GM21825 (cell line): ENCODE data around the gene TBC1D30.

Experiments used
- ATAC-seq: cut with Tn5 transposase; IDR thresholded peaks from one replicate; pipeline ENCODE4 v1.9.1; 2021; ENCODE audit warnings: mild to moderate bottlenecking, moderate library complexity; ENCODE audit not compliant: unreplicated experiment

The TBC1D30 gene

DNA sequence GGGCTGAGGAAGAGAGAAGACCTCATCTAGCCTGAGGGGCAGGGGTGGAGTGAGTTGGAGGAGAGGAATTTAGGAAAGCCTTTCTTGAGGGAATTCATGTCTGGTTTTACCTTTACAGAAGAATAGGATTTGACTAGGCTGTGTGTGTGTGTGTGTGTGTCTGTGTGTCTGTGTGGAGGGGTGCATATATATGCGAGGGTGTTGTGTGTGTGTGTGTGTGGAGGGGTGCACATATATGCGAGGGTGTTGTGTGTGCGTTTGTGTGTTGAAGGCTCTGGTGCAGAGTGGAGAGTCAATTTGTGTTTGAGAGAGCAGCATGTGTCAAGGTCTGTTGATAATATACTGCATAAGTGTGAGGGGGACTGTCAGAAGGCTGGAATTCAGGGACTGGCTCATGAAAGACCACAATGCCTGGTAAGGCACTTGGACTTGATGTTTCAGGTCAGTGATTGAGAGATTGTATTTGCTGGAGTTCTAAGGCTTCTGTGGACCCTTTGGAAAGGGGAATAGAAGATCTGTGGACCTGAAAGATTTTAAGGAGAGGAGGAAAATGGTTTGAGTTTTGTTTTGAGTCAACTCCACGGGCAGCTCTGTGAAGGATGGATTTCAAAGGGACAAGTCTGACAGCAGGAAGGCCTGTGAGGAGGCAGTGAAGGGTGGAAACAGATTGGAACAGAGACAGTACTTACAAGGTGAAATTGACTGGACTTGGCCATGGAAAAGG lies 34.6 kb downstream of the TBC1D30 start:
- ATAC-seq: no peak

DNA sequence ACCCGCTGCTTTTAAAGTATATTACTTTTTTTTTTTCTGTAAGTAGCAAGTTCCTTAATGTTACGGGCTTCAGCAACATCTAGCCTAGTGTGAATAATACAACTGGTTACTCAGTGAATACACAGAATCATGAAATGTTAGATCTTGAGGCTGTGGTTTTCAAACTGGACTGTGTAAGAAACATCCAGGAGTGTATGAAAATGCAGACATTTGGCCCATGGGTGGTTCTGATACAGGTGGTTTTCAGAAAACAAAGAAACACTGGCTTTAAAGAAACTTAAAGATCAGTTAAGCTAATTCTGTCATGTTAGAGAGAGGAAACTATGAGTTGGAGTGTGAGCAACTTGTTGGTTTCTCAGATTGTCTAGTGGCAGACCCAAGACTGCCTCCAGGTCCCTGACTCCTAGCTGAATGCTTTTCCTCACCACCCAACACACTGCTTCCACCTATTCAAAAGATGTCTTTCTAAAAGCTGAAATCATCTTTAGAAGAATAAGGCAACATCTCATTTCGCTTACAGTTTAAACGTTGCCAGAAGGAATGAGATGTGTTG lies 36.1 kb downstream of the TBC1D30 start:
- no peak for ATAC-seq

- ATAC-seq: no peak
Measured at GRCh38 chr12:64864319-64864718, 39.9 kb downstream of the TBC1D30 start.

DNA sequence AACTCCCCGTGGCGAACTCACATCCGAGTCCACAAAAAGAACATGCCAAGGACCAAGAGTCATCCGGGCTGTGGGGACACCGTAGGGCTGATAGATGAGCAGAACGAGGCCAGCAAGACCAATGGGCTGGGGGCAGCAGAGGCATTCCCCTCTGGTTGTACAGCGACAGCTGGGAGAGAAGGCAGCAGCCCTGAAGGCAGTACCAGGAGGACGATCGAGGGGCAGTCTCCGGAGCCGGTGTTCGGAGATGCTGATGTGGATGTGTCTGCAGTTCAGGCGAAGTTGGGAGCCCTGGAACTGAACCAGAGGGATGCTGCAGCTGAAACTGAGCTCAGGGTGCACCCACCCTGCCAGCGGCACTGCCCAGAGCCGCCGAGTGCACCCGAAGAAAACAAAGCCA lies 50.7 kb downstream of the TBC1D30 start:
- no peak for ATAC-seq

GRCh38 chr12:64876388-64877071 lies 52.1 kb downstream of the TBC1D30 start:
- peak; percentile 31 for ATAC-seq

GRCh38 chr12:64877363-64878004 lies 53.0 kb downstream of the TBC1D30 start:
- ATAC-seq: peak; percentile 64

DNA sequence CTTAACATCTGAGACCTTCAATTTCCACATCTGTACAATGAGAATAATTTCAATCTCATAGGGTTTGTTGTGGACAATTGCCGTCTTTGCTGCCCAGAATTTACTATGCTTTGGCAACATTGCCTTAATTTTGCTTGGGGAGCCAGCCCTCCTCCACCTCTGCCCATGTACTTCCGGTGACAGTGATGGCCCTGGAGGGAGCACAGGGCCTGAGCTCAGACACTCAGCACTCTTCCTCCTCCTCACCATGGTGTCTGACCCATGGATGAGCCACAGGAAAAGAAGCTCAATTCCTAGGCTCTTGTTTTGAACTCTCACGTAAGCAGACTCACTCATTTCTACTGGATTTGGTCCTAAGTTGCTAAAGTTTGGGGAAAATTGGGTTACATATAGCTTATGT lies 58.2 kb downstream of the TBC1D30 start:
- ATAC-seq: no peak

GRCh38 chr12:64883264-64884163 lies 59.1 kb downstream of the TBC1D30 start:
- no peak for ATAC-seq

DNA sequence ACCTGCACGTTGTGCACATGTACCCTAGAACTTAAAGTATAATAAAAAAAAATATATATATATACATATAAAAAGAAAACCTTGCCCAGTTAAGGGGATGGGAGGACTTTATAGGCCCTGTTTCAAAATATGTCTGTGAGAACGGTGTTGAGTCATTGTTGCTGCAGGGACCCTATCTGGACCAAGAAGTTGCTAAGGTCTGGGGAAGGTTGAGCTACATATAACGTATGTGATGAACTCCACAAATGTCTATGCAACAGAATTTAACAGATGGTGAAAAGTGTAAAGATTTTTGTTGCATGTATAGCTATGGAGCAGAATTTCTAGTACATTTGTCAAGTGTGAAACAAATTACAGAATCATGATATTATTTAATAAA lies 59.7 kb downstream of the TBC1D30 start:
- no peak for ATAC-seq

GRCh38 chr12:64884728-64885127 lies 60.3 kb downstream of the TBC1D30 start:
- ATAC-seq: no peak

DNA sequence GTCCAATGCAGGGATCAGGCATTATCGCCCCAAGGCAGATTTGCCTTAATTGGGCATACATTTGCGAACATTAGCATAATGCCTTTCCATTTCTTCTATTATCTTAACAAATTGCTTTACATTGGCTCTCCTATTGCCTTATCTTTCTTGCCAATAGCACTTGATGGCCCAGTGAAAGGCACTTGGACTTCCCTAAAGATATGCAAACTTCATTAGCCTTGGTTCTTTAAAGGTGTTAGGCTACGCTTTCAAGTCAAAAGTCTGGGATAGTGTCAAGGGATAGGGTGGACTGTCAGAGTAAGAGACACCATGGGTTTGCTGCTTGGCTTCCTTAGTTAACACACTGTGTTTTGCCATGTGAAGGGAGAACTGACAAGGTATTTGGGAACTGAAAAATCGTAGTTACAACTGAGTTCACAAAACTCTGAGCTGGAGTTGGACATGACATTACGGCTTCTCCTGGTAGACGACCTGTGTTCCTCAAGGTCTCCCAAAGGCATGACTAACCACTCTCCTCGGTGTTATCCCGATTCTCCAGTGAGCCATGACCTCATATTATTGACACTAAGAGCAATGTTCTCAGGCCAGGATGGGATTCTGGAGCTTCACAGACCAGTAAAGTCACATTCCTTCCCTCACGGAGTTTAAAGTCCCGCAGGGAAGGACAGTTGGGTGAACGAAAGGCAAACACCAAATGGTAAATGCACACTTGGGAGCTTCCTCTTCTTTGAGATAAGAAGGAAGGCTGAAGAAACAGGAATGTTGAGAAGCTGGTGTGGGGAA lies 65.2 kb downstream of the TBC1D30 start:
- no peak for ATAC-seq

- ATAC-seq: peak; percentile 79
Measured at GRCh38 chr12:64890873-64891468, 66.5 kb downstream of the TBC1D30 start.

- no peak for ATAC-seq
Measured at GRCh38 chr12:64891629-64892028, 67.2 kb downstream of the TBC1D30 start.

GRCh38 chr12:64892561-64892960 lies 68.1 kb downstream of the TBC1D30 start:
- ATAC-seq: no peak

- ATAC-seq: no peak
Measured at GRCh38 chr12:64893961-64894360, 69.5 kb downstream of the TBC1D30 start.

DNA sequence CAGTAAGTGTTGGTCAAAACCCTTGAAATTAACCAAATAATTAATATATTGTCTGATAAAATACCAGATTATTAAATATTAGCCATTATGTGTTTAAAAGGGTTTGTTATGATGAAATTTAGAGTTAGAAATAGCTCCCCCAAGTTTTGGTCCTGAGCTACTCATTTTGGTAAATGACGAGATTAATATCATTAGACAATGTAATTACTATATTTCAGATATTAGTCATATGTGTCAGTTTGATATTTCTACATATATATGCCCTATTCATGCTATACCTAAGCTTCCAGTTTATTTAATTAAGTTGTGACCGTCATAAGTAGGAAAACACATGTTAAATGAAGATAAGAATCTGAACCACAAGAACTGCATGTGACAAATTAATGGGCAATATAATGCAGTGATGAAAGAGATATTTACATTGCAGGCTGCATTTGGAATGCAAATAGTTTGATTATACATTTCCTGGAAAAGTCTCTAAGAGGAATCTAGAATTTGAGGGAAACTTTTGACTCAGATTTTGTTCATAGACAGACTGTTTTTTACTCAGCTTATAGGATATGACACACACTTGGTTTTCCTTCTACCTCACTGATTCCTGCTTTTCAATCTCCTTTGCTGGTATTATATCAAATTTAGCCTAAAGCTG lies 70.5 kb downstream of the TBC1D30 start:
- ATAC-seq: no peak

- no peak for ATAC-seq
Measured at GRCh38 chr12:64895526-64895925, 71.1 kb downstream of the TBC1D30 start.

DNA sequence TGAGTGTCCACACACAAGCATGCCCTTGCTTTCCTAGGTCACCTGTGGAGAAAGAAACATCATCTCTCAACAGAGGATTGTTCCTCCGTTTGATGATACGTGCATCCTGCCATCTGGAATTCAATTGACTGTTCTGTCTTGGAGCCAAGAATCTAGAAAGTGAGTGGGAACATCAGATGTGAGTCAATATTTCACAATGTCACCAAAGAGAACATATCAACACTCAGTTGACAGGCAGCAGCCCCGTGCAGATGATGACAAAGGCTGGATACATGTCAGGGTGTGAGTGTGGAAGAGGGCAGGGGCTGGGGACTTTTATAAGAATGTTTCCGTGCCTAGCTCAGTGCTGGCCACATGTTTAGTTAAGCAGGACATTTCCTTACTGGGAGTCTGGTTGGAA lies 76.1 kb downstream of the TBC1D30 start:
- no peak for ATAC-seq

GRCh38 chr12:64903479-64904152 lies 79.2 kb downstream of the TBC1D30 start:
- ATAC-seq: no peak
